C4-2B (cell line): Measurements from ENCODE around the gene ATG9B.

Experiments
- CTCF ChIP-seq: fragments of 450-650 bp; conservative IDR thresholded peaks from 2 replicates; pipeline ENCODE4 v1.5.1; 2017; ENCODE audit warnings: mild to moderate bottlenecking
- ZFX ChIP-seq: fragments of 450-650 bp; IDR thresholded peaks from 2 replicates; pipeline ENCODE4 v1.6.1; 2017

GRCh38 chr7:150972023-150972468, 52.2 kb downstream of the ATG9B start:
- no peak for TF ChIP-seq CTCF
- TF ChIP-seq ZFX, result no peak
